ENCODE data around the gene IPO7. TPM values are rescaled to one million over a fixed set of nuclear protein-coding genes. Genes with fewer than 3 reads are reported as not detected.

IPO7 gene
- total RNA-seq (2022; extraction: Qiagen RNA extraction; ENCODE audit: low read depth) = 68.4 to 114 TPM (median 98.7 TPM) in 5 replicates

GRCh38 chr11:9384535-9385326 is at the start of gene IPO7:
TSS of gene IPO7 (plus strand) at chr11:9384652. CDS start at chr11:9384764, 112 bp downstream.

GRCh38 chr11:9460322-9461062 is 76.0 kb downstream of the IPO7 start, which contains the start of gene ZNF143:
TSS of gene ZNF143 (plus strand) at chr11:9461012. CDS start at chr11:9471309, 10,297 bp downstream.

Other genes with a start within 250 kb of the IPO7 start
- 41.6 to 52.5 TPM (median 43.4 TPM) in 5 replicates for gene DENND5A, start 119.3 kb upstream of the IPO7 start, total RNA-seq (2022; extraction: Qiagen RNA extraction; ENCODE audit: low read depth)
- gene TMEM41B, start 70.1 kb upstream of the IPO7 start, total RNA-seq (2022; extraction: Qiagen RNA extraction; ENCODE audit: low read depth) = 11.7 to 29.4 TPM (median 24.7 TPM) in 5 replicates
- 10.7 to 14.2 TPM (median 13.8 TPM) in 5 replicates for gene ZNF143, start 76.4 kb downstream of the IPO7 start, total RNA-seq (2022; extraction: Qiagen RNA extraction; ENCODE audit: low read depth)
- gene WEE1, start 189.0 kb downstream of the IPO7 start, total RNA-seq (2022; extraction: Qiagen RNA extraction; ENCODE audit: low read depth) = 20.7 to 36.0 TPM (median 21.3 TPM) in 5 replicates

Measured in A549 treated with ZK216348 at 1 μM for 4 hours (cell line).